Fibroblast of lung (primary cell): ENCODE results near the gene TAOK2. TPM values are rescaled to one million over a fixed set of nuclear protein-coding genes. Genes with fewer than 3 reads are reported as not detected.

ENCODE experiments used
- DNase-seq, 2 donors: peaks; one replicate each; pipeline versions ENCODE4 v3.0.0 to v3.0.0-alpha.2; 2010; ENCODE audit warnings: low read depth in 2 of 2
- H2AFZ ChIP-seq: 2 replicates; pipeline ENCODE4 v1.5.1; 2012; ENCODE audit warnings: low read length, control low read depth, inconsistent platforms
- H3K27ac ChIP-seq: 2 replicates; pipeline ENCODE4 v1.5.1; 2011; ENCODE audit warnings: low read length, control low read depth; ENCODE audit not compliant: insufficient read depth
- H3K27me3 ChIP-seq: 2 replicates; pipeline ENCODE4 v1.5.1; 2011; ENCODE audit warnings: mild to moderate bottlenecking, low read length; ENCODE audit not compliant: control insufficient read depth, insufficient read depth
- H3K36me3 ChIP-seq: 2 replicates; pipeline ENCODE4 v1.5.1; 2011; ENCODE audit warnings: low read length; ENCODE audit not compliant: control insufficient read depth, insufficient read depth
- H3K4me1 ChIP-seq: 2 replicates; pipeline ENCODE4 v1.5.1; 2011; ENCODE audit warnings: low read length; ENCODE audit not compliant: control insufficient read depth, insufficient read depth; ENCODE audit errors: extremely low read depth
- H3K4me2 ChIP-seq: 2 replicates; pipeline ENCODE4 v1.5.1; 2011; ENCODE audit warnings: low read length, control low read depth; ENCODE audit not compliant: insufficient read depth; ENCODE audit errors: extremely low read depth
- H3K4me3 ChIP-seq, 4 experiments: fragments of 200-600 bp in 1 of 4; sonication (generic) in 1 of 4; replicated peaks in 1 of 4; 2 replicates each; pipeline ENCODE4 v1.5.1; 2011 to 2016; ENCODE audit warnings: low read length in 4 of 4, low read depth in 3 of 4, mild to moderate bottlenecking in 3 of 4, control low read depth in 2 of 4, inconsistent platforms in 1 of 4, mixed read lengths in 1 of 4; ENCODE audit not compliant: insufficient read depth in 1 of 4; ENCODE audit errors: control extremely low read depth in 1 of 4
- H3K79me2 ChIP-seq: 2 replicates; pipeline ENCODE4 v1.5.1; 2012; ENCODE audit warnings: mild to moderate bottlenecking, low read length, inconsistent platforms; ENCODE audit not compliant: control insufficient read depth, insufficient read depth
- H3K9ac ChIP-seq: 2 replicates; pipeline ENCODE4 v1.5.1; 2011; ENCODE audit warnings: mild to moderate bottlenecking, low read length, control low read depth; ENCODE audit not compliant: insufficient read depth
- H3K9me3 ChIP-seq: 2 replicates; pipeline ENCODE4 v1.5.1; 2012; ENCODE audit warnings: low read depth, low read length; ENCODE audit not compliant: control insufficient read depth, insufficient read depth
- H4K20me1 ChIP-seq: 2 replicates; pipeline ENCODE4 v1.5.1; 2011; ENCODE audit warnings: low read length; ENCODE audit not compliant: control insufficient read depth, insufficient read depth; ENCODE audit errors: extremely low read depth
- CTCF ChIP-seq, 2 donors: IDR thresholded peaks in 1 of 2; conservative IDR thresholded peaks in 1 of 2; 1 replicate in 1 of 2; 2 replicates in 1 of 2; pipeline ENCODE4 v1.5.1; 2011 to 2012; ENCODE audit warnings: low read length in 2 of 2, control low read depth in 1 of 2, inconsistent platforms in 1 of 2, low read depth in 1 of 2, mild to moderate bottlenecking in 1 of 2
- EZH2 ChIP-seq: IDR thresholded peaks from 2 replicates; pipeline ENCODE4 v1.5.1; 2012; ENCODE audit warnings: low read length, control low read depth, mild to moderate bottlenecking; ENCODE audit errors: missing control alignments
- polyA plus RNA-seq, 2 donors: library from polyadenylated mRNA; depleted of rRNA in 1 of 2; stranded (reverse) in 1 of 2; unstranded in 1 of 2; fragments of >200 nt; gene quantifications; 2 replicates each; pipeline ENCODE4 v1.2.1, GENCODE V29; 2011 to 2012; ENCODE audit warnings: missing spikeins in 1 of 2
- total RNA-seq: library from RNA; depleted of rRNA; stranded (reverse); fragments of >200 nt; gene quantifications from 2 replicates; pipeline ENCODE4 v1.2.1, GENCODE V29; 2014

Gene TAOK2
- total and polyA plus RNA-seq, 2 donors (not counting 1 experiment from before 2014, with no cell fraction given), result 12.3 to 41.3 TPM

DNA sequence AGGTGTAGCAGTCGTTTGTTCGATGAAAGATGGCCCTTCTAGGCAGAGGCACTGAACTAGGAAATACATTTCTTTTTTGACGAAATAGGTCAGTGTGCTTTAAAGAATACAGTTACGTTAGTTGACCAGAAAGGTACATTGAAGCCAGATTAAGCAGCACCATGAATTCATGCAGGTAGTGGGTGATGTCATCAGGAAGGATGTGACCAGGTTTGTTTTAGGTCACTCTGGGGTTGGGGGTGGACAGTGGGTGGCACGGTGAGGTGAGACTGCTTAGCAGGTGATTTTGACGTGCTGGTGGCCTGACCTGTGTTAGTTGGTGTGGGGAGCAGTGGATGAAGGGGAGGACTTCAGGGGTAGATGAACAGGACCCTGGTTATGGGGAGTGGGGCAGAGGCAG is 25.9 kb downstream of the TAOK2 start:
- H2AFZ ChIP-seq, result no peak overlapping the region
- H3K27me3 ChIP-seq, result no peaks in the 10 kb centered on the region
- H3K4me2 ChIP-seq, result no peak overlapping the region
- H3K79me2 ChIP-seq, result peaks cover 6% of the 10 kb centered on the region
- peaks cover 11% of the 10 kb centered on the region for H3K4me1 ChIP-seq
- TF ChIP-seq EZH2 (no peak), CTCF (conservative IDR thresholded peaks at IDR 0.05 in 1 of 2, IDR thresholded peaks at IDR 0.05 in 1 of 2; ENCODE audit: low read depth in 1 of 2, low read length in 2 of 2) (no peak)
- H3K36me3 ChIP-seq, result peaks cover 7% of the 10 kb centered on the region
- no peak overlapping the region for H3K9ac ChIP-seq
- no peaks in the 10 kb centered on the region for H4K20me1 ChIP-seq
- H3K27ac ChIP-seq, result no peak overlapping the region
- H3K9me3 ChIP-seq, result no peaks in the 10 kb centered on the region
- H3K4me3 ChIP-seq, result no peak overlapping the region
- DNase-seq, result no peak

DNA sequence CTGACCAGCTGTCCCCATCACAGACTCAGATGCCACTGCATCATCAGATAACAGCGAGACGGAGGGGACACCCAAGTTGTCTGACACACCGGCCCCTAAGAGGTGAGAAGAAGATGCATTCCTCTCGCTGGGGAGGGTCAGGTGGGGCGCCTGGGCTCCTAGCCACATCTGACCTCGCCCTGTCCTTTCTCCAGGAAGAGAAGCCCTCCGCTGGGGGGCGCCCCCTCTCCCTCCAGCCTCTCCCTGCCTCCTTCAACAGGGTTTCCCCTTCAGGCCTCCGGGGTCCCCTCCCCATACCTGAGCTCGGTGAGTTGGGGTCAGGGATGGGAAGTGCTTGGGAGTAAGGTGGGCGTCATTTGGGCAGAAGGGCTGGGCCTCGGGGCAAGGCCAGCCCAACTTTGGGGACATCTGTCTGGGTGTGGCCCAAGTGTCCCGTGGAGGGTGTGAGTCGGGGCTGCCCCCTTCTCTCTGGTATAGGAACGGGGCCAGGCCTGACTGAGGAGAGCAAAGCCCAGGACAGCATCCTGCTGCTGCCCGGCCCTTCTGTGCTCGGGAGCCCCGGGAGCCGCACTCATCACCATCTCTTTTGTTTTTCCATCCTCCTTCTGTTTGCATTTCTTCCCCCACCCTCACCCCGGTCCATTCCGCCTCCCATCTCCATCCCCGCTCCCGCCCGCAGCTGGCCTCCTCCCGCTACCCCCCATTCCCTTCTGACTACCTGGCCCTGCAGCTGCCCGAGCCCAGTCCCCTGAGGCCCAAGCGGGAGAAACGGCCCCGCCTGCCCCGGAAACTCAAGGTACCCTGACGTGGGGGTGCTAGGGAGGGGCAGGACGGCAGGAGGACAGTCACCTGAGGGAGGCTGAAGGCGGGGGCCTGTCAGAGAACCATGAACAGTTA is 27.3 kb downstream of the TAOK2 start:
- no peaks in the 10 kb centered on the region for H3K9me3 ChIP-seq
- peaks cover 6% of the 10 kb centered on the region for H3K79me2 ChIP-seq
- H2AFZ ChIP-seq, result no peak overlapping the region
- H3K4me2 ChIP-seq, result no peak overlapping the region
- no peak overlapping the region for H3K27ac ChIP-seq
- H3K4me1 ChIP-seq, result peaks cover 4% of the 10 kb centered on the region
- no peaks in the 10 kb centered on the region for H3K27me3 ChIP-seq
- no peak overlapping the region for H3K4me3 ChIP-seq
- H4K20me1 ChIP-seq, result no peaks in the 10 kb centered on the region
- peaks cover 8% of the 10 kb centered on the region for H3K36me3 ChIP-seq
- peak in 1 of 2 donors; percentile 10 for TF ChIP-seq CTCF (conservative IDR thresholded peaks at IDR 0.05 in 1 of 2, IDR thresholded peaks at IDR 0.05 in 1 of 2; ENCODE audit: low read depth in 1 of 2, low read length in 2 of 2)
- no peak for TF ChIP-seq EZH2
- no peak overlapping the region for H3K9ac ChIP-seq
- no peak for DNase-seq

DNA sequence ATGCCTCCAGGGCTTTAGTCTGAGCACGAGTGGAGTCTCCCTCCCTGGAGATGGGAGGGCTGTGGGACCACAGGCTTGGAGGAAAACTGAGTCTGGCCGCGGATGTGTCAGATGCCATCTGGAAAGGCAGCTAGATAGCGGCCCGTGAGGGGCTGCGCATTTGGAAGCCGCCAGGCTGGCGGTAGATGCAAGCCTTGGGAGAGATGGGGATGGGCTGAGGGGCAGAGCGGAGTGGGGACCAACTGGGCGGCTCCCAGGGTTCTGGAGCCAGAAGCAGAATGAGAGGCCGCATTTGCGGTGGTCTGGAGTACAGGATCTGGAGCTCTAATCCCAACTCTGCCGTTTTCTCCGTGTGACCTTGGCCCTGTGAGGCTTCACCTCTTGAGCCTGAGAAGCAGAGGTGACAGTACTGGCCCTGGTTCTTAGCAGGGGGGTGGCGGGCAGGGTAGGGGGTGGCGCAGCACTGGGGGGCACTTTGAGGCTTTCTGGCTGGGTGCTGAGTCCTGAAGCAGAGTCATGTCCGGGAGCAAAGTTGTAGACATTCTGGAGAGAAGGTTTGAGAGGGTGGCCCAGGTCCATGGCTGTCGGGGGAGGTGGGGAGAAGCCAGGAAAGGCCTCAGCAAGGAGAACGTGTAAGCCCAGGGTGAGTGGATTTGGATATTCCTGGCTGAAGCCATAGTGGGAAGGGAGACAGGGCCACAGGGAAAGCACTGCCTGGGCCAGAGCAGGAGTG is 29.1 kb downstream of the TAOK2 start:
- Histone ChIP-seq H3K79me2 (no peaks in the 10 kb centered on the region), H3K27ac (no peak overlapping the region), H3K9me3 (no peaks in the 10 kb centered on the region), H3K36me3 (peaks cover 10% of the 10 kb centered on the region), H3K4me2 (no peak overlapping the region), H3K27me3 (no peaks in the 10 kb centered on the region), H4K20me1 (no peaks in the 10 kb centered on the region), H3K4me1 (no peaks in the 10 kb centered on the region), H3K4me3 (no peak overlapping the region), H3K9ac (no peak overlapping the region), H2AFZ (no peak overlapping the region)
- TF ChIP-seq EZH2, result no peak
- TF ChIP-seq CTCF (conservative IDR thresholded peaks at IDR 0.05 in 1 of 2, IDR thresholded peaks at IDR 0.05 in 1 of 2; ENCODE audit: low read depth in 1 of 2, low read length in 2 of 2), result no peak
- no peak for DNase-seq
